GM23338 (cell line): ENCODE results near the gene PPFIBP2. TPM values are rescaled to one million over a fixed set of nuclear protein-coding genes. Genes with fewer than 3 reads are reported as not detected.

Experiments used
- ATAC-seq: fragments of 200-7000 bp; cut with Tn5 transposase; 3 replicates; pipeline ENCODE4 v1.9.1; 2020
- DNase-seq: peaks from one replicate; pipeline ENCODE4 v3.0.0-alpha.2; 2015; ENCODE audit warnings: low spot score
- H2AFZ ChIP-seq: fragments of 200-600 bp; sonication (generic); 2 replicates; pipeline ENCODE4 v1.8.0; 2016; ENCODE audit warnings: antibody characterized with exemption, mild to moderate bottlenecking, moderate library complexity
- H3F3A ChIP-seq: fragments of 200-600 bp; sonication (generic); replicated peaks from 2 replicates; pipeline ENCODE4 v1.8.0; 2017; ENCODE audit warnings: antibody characterized with exemption, mixed run types, low read depth
- H3K27ac ChIP-seq: fragments of 200-600 bp; sonication (generic); 2 replicates; pipeline ENCODE4 v1.6.1; 2016; ENCODE audit warnings: low read depth
- H3K27me3 ChIP-seq: fragments of 200-600 bp; sonication (generic); 2 replicates; pipeline ENCODE4 v1.8.0; 2016; ENCODE audit warnings: mild to moderate bottlenecking, mixed run types, moderate library complexity; ENCODE audit not compliant: insufficient read depth
- H3K36me3 ChIP-seq: fragments of 200-600 bp; sonication (generic); 2 replicates; pipeline ENCODE4 v1.8.0; 2016; ENCODE audit warnings: mild to moderate bottlenecking; ENCODE audit not compliant: insufficient read depth
- H3K4me1 ChIP-seq: fragments of 200-600 bp; sonication (generic); 2 replicates; pipeline ENCODE4 v1.8.0; 2016; ENCODE audit warnings: mild to moderate bottlenecking, moderate library complexity; ENCODE audit not compliant: insufficient read depth
- H3K4me2 ChIP-seq: fragments of 200-600 bp; sonication (generic); 2 replicates; pipeline ENCODE4 v1.7.1; 2017; ENCODE audit warnings: mixed run types
- H3K4me3 ChIP-seq: fragments of 200-600 bp; sonication (generic); 2 replicates; pipeline ENCODE4 v1.6.1; 2016; ENCODE audit warnings: mixed run types
- H3K79me2 ChIP-seq: fragments of 200-600 bp; sonication (generic); replicated peaks from 2 replicates; pipeline ENCODE4 v1.8.0; 2017; ENCODE audit warnings: mild to moderate bottlenecking; ENCODE audit not compliant: insufficient read depth
- H3K9me2 ChIP-seq: fragments of 200-600 bp; sonication (generic); 2 replicates; pipeline ENCODE4 v1.8.0; 2017; ENCODE audit not compliant: insufficient read depth
- H4K20me1 ChIP-seq: fragments of 200-600 bp; sonication (generic); replicated peaks from 2 replicates; pipeline ENCODE4 v1.8.0; 2017; ENCODE audit warnings: mild to moderate bottlenecking; ENCODE audit not compliant: insufficient read depth
- H3K27ac Mint-ChIP-seq: 2 replicates; pipeline ENCODE4 v1.8.0; 2020; ENCODE audit warnings: inconsistent platforms, mild to moderate bottlenecking, moderate library complexity, mixed read lengths
- H3K27me3 Mint-ChIP-seq: 3 replicates; pipeline ENCODE4 v1.8.0; 2022; ENCODE audit warnings: low read depth, mild to moderate bottlenecking, moderate library complexity, mixed read lengths, inconsistent platforms; ENCODE audit not compliant: insufficient read depth, poor library complexity
- H3K36me3 Mint-ChIP-seq: 3 replicates; pipeline ENCODE4 v1.8.0; 2021; ENCODE audit warnings: low read depth, mild to moderate bottlenecking, inconsistent platforms, moderate library complexity, mixed read lengths
- H3K4me1 Mint-ChIP-seq: 3 replicates; pipeline ENCODE4 v1.8.0; 2020; ENCODE audit warnings: mild to moderate bottlenecking, inconsistent platforms, mixed read lengths
- H3K4me3 Mint-ChIP-seq: 3 replicates; pipeline ENCODE4 v1.8.0; 2021; ENCODE audit warnings: moderate library complexity, mild to moderate bottlenecking, inconsistent platforms, mixed read lengths
- H3K9me3 Mint-ChIP-seq: 3 replicates; pipeline ENCODE4 v1.8.0; 2020; ENCODE audit warnings: moderate library complexity, mild to moderate bottlenecking, inconsistent platforms, mixed read lengths
- EZH2 ChIP-seq: fragments of 200-600 bp; sonication (generic); IDR thresholded peaks from one replicate; pipeline ENCODE4 v1.8.0; 2017; ENCODE audit warnings: antibody characterized with exemption, mild to moderate bottlenecking, low read depth; ENCODE audit not compliant: unreplicated experiment
- EZH2phosphoT487 ChIP-seq: fragments of 200-600 bp; sonication (generic); IDR thresholded peaks from one replicate; pipeline ENCODE4 v1.8.1; 2018; ENCODE audit warnings: antibody characterized with exemption; ENCODE audit not compliant: unreplicated experiment
- JUNB ChIP-seq: IDR thresholded peaks from one replicate; pipeline ENCODE4 v1.6.1; 2016; ENCODE audit warnings: antibody characterized with exemption; ENCODE audit not compliant: unreplicated experiment
- NANOG ChIP-seq: IDR thresholded peaks from 2 replicates; pipeline ENCODE4 v1.6.1; 2016; ENCODE audit warnings: antibody characterized with exemption, borderline replicate concordance
- POLR2AphosphoS5 ChIP-seq: IDR thresholded peaks from 2 replicates; pipeline ENCODE4 v1.6.1; 2016; ENCODE audit warnings: antibody characterized with exemption, low read depth
- STAT1 ChIP-seq: IDR thresholded peaks from one replicate; pipeline ENCODE4 v1.6.1; 2016; ENCODE audit warnings: antibody characterized with exemption; ENCODE audit not compliant: unreplicated experiment
- ZNF114 ChIP-seq: fragments of 250-450 bp; sonication (Bioruptor Pico); IDR thresholded peaks from 2 replicates; pipeline ENCODE4 v1.5.0; 2020; ENCODE audit warnings: mild to moderate bottlenecking, moderate library complexity
- polyA plus RNA-seq: library from polyadenylated mRNA; unstranded; fragments of >200 nt; fragmentation: Nextera tagmentation; extraction: Ambion mirVana; gene quantifications from 2 replicates; pipeline ENCODE4 v1.2.1, GENCODE V29; 2016
- total RNA-seq: library from RNA; depleted of rRNA; stranded (reverse); fragments of >200 nt; shearing (Covaris generic); gene quantifications from 2 replicates; pipeline ENCODE4 v1.2.3, GENCODE V29; 2014
- TF ChIP-seq, protein P1 (sequence below): fragments of 250-450 bp; sonication (Bioruptor Pico); IDR thresholded peaks from 2 replicates; pipeline ENCODE4 v1.5.0; 2020; ENCODE audit warnings: mild to moderate bottlenecking, moderate library complexity
- TF ChIP-seq, protein P2 (sequence below): IDR thresholded peaks from 2 replicates; pipeline ENCODE4 v1.6.1; 2016; ENCODE audit warnings: antibody characterized with exemption

Gene PPFIBP2
- total and polyA plus RNA-seq, 2 experiments from 2014 or later = 7.1 to 14.8 TPM

DNA sequence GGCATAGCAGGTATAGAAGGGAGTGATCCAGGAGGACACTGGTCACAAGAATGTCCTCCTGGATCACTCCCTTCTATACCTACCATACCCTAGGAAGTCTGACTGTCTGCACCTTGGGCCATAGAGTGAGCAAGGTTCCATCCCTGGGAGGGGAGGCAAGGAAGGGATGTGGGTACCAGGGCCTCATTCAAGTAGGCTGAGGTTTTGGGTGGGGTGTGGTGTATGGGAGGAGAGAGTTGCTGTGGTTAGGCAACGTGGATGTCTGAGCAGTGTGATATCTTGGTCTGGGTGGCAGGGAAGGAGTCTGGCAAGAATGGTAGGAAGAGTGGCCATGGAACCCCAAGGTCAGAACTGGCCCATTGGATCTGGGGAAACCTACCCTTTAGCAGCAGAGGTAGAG lies 13.2 kb downstream of the PPFIBP2 start (continued):
- TF ChIP-seq, protein P1, sequence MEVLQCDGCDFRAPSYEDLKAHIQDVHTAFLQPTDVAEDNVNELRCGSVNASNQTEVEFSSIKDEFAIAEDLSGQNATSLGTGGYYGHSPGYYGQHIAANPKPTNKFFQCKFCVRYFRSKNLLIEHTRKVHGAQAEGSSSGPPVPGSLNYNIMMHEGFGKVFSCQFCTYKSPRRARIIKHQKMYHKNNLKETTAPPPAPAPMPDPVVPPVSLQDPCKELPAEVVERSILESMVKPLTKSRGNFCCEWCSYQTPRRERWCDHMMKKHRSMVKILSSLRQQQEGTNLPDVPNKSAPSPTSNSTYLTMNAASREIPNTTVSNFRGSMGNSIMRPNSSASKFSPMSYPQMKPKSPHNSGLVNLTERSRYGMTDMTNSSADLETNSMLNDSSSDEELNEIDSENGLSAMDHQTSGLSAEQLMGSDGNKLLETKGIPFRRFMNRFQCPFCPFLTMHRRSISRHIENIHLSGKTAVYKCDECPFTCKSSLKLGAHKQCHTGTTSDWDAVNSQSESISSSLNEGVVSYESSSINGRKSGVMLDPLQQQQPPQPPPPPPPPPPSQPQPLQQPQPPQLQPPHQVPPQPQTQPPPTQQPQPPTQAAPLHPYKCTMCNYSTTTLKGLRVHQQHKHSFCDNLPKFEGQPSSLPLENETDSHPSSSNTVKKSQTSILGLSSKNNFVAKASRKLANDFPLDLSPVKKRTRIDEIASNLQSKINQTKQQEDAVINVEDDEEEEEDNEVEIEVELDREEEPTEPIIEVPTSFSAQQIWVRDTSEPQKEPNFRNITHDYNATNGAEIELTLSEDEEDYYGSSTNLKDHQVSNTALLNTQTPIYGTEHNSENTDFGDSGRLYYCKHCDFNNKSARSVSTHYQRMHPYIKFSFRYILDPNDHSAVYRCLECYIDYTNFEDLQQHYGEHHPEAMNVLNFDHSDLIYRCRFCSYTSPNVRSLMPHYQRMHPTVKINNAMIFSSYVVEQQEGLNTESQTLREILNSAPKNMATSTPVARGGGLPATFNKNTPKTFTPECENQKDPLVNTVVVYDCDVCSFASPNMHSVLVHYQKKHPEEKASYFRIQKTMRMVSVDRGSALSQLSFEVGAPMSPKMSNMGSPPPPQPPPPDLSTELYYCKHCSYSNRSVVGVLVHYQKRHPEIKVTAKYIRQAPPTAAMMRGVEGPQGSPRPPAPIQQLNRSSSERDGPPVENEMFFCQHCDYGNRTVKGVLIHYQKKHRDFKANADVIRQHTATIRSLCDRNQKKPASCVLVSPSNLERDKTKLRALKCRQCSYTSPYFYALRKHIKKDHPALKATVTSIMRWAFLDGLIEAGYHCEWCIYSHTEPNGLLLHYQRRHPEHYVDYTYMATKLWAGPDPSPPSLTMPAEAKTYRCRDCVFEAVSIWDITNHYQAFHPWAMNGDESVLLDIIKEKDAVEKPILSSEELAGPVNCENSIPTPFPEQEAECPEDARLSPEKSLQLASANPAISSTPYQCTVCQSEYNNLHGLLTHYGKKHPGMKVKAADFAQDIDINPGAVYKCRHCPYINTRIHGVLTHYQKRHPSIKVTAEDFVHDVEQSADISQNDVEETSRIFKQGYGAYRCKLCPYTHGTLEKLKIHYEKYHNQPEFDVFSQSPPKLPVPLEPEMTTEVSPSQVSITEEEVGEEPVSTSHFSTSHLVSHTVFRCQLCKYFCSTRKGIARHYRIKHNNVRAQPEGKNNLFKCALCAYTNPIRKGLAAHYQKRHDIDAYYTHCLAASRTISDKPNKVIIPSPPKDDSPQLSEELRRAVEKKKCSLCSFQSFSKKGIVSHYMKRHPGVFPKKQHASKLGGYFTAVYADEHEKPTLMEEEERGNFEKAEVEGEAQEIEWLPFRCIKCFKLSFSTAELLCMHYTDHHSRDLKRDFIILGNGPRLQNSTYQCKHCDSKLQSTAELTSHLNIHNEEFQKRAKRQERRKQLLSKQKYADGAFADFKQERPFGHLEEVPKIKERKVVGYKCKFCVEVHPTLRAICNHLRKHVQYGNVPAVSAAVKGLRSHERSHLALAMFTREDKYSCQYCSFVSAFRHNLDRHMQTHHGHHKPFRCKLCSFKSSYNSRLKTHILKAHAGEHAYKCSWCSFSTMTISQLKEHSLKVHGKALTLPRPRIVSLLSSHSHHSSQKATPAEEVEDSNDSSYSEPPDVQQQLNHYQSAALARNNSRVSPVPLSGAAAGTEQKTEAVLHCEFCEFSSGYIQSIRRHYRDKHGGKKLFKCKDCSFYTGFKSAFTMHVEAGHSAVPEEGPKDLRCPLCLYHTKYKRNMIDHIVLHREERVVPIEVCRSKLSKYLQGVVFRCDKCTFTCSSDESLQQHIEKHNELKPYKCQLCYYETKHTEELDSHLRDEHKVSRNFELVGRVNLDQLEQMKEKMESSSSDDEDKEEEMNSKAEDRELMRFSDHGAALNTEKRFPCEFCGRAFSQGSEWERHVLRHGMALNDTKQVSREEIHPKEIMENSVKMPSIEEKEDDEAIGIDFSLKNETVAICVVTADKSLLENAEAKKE (CRISPR knock-in tag) = no peak
- TF ChIP-seq STAT1 = no peak

DNA sequence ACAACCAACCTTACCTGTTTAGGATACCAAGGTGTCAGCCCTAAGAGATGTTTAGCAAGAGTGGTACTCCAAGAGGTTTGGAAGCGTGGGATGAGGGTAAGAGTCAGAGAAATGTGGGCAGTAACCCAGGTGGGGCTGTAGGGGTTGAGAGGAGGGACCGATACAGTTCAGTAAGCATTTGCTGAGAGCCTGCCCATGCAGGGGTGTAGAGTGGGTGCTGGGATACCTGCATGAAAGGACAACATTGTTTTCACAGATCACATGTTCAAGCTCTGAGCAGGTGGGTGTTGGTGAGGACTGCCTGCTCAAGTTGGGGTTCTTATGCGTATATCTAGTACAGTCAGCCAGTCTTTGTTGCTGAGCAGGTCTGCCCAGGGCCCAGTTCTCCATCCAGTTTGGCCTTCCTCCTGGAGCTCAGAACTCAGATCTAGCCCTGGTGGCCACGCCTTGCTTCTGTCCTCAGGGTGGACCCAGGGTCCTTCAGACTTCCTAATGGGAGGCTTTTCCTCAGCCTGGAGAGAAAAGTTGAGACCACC lies 14.8 kb downstream of the PPFIBP2 start:
- Histone ChIP-seq H4K20me1 (no peaks in the 10 kb centered on the region), H3K27ac (no peak overlapping the region), H3F3A (no peaks in the 10 kb centered on the region), H3K9me2 (peaks cover 10% of the 10 kb centered on the region; the same call in 1 of the 2 replicates), H3K4me2 (no peak overlapping the region), H3K79me2 (no peaks in the 10 kb centered on the region), H3K36me3 (no peaks in the 10 kb centered on the region), H3K4me1 (no peaks in the 10 kb centered on the region), H3K27me3 (no peaks in the 10 kb centered on the region), H2AFZ (no peak overlapping the region), H3K4me3 (no peak overlapping the region)
- Mint-ChIP-seq H3K27ac (no peak overlapping the region), H3K4me1 (no peaks in the 10 kb centered on the region; the same call in 2 of the 3 replicates), H3K36me3 (no peaks in the 10 kb centered on the region), H3K9me3 (peaks cover 3% of the 10 kb centered on the region; the same call in 1 of the 3 replicates), H3K4me3 (no peak overlapping the region), H3K27me3 (peaks cover 2% of the 10 kb centered on the region)
- DNase-seq (no peak), ATAC-seq (no peak)
- TF ChIP-seq JUNB (no peak), POLR2AphosphoS5 (no peak), EZH2phosphoT487 (no peak), ZNF114 (CRISPR knock-in tag) (no peak), EZH2 (no peak), NANOG (no peak)
- TF ChIP-seq, protein P1 (CRISPR knock-in tag) = no peak
- TF ChIP-seq, protein P2, sequence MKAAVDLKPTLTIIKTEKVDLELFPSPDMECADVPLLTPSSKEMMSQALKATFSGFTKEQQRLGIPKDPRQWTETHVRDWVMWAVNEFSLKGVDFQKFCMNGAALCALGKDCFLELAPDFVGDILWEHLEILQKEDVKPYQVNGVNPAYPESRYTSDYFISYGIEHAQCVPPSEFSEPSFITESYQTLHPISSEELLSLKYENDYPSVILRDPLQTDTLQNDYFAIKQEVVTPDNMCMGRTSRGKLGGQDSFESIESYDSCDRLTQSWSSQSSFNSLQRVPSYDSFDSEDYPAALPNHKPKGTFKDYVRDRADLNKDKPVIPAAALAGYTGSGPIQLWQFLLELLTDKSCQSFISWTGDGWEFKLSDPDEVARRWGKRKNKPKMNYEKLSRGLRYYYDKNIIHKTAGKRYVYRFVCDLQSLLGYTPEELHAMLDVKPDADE = no peak
